Adrenal gland (tissue), 12 donors: Measurements from ENCODE around the gene PRKAR2A. TPM values are rescaled to one million over a fixed set of nuclear protein-coding genes. Genes with fewer than 3 reads are reported as not detected.

Experiments used
- DNase-seq, 7 donors: peaks; one replicate each; pipeline ENCODE4 v3.0.0-alpha.2; 2019 to 2020
- H3K27ac ChIP-seq, 5 donors: fragments of 200-600 bp; sonication (generic) in 4 of 5; 1 replicate in 3 of 5; 2 replicates in 2 of 5; pipeline versions ENCODE4 v1.5.1 to v1.8.0; 2016 to 2020; ENCODE audit warnings: mild to moderate bottlenecking in 1 of 5
- H3K27me3 ChIP-seq: fragments of 200-600 bp; 2 replicates; pipeline ENCODE4 v1.8.0; 2021
- H3K36me3 ChIP-seq, 2 donors: fragments of 200-600 bp; replicated peaks in 1 of 2; 1 replicate in 1 of 2; 2 replicates in 1 of 2; pipeline versions ENCODE4 v1.5.1 to v1.8.0; 2018 to 2022
- H3K4me1 ChIP-seq, 2 donors: fragments of 200-600 bp; replicated peaks in 1 of 2; 1 replicate in 1 of 2; 2 replicates in 1 of 2; pipeline versions ENCODE4 v1.5.1 to v1.8.0; 2018 to 2021
- H3K4me3 ChIP-seq, 4 donors: fragments of 200-600 bp; sonication (generic) in 3 of 4; one replicate each; pipeline ENCODE4 v1.5.1; 2016 to 2018
- H3K9me3 ChIP-seq, 3 donors: fragments of 200-600 bp; sonication (generic) in 1 of 3; replicated peaks in 1 of 3; 1 replicate in 2 of 3; 2 replicates in 1 of 3; pipeline versions ENCODE4 v1.5.1 to v1.8.0; 2016 to 2021
- CTCF ChIP-seq, 6 experiments: fragments of 450-650 bp in 4 of 6; fragments of 200-600 bp in 2 of 6; sonication (generic) in 1 of 6; IDR thresholded peaks; 1 replicate in 5 of 6; 2 replicates in 1 of 6; pipeline versions ENCODE4 v1.5.1 to v1.8.0; 2016 to 2021; ENCODE audit warnings: antibody characterized with exemption in 6 of 6, mild to moderate bottlenecking in 2 of 6, moderate library complexity in 1 of 6
- POLR2A ChIP-seq, 2 donors: fragments of 450-650 bp; IDR thresholded peaks; one replicate each; pipeline ENCODE4 v1.6.1; 2017; ENCODE audit warnings: antibody characterized with exemption in 2 of 2, mild to moderate bottlenecking in 2 of 2, moderate library complexity in 1 of 2
- WGBS, 4 donors: extraction: QIAGEN DNeasy Blood & Tissue Kit in 2 of 4; methylation state at CpG; one replicate each; pipeline versions ENCODE4 v1.1.5 to v1.1.7; 2013 to 2017; 5-methylcytosine and 5-hydroxymethylcytosine counted together
- intact Hi-C, 2 donors: fragments of 100-400 bp; cut with DNase I; formaldehyde crosslinking; loops; one replicate each; pipeline versions ENCODE4 v1.14.1 to v1.15.0; 2022 to 2023
- polyA plus RNA-seq, 3 donors: library from polyadenylated mRNA; stranded (reverse); fragments of 200-250 nt in 2 of 3; fragments of 350-450 nt in 1 of 3; fragmentation: Illumina TruSeq in 1 of 3; extraction: RNeasy Lipid Tissue Mini Kit (QIAGEN cat#74804) in 1 of 3; gene quantifications; one replicate each; pipeline ENCODE4 v1.2.3, GENCODE V29; 2013 to 2014
- total RNA-seq, 9 donors: library from RNA; depleted of rRNA in 4 of 9; stranded (reverse); fragments of >200 nt in 4 of 9; fragments of 120-200 nt in 1 of 9; fragmentation: NEBNext Ultra II Directional in 1 of 9; extraction: Animal tissue kit (Norgen Biotek cat#: 25700) in 1 of 9; gene quantifications; one replicate each; pipeline versions ENCODE4 v1.1.0 to v1.2.4, GENCODE V29; 2013 to 2023
- donor health status: healthy with polysubstance abuse.
- donor health status: Bipolar disorder and iron deficiency.
- donor health status: DM: yes; HTN: yes; CAD: no.
- donor health status: DM: no; HTN: no; CAD: no.
- donor health status: DM: no; HTN: no; CAD: no.
- donor health status: DM: yes; HTN: yes; CAD: no.

Gene PRKAR2A
- total and polyA plus RNA-seq, 12 donors = 8.4 to 177 (median 48.7) TPM

- no peak for TF ChIP-seq POLR2A (IDR thresholded peaks at IDR 0.05)
- no peak for TF ChIP-seq CTCF (IDR thresholded peaks at IDR 0.05)
- DNase-seq = no peak
- Histone ChIP-seq H3K36me3 (peaks cover 0 to 53% of the 10 kb centered on the region in 2 donors), H3K4me1 (no peaks in the 10 kb centered on the region), H3K27me3 (no peaks in the 10 kb centered on the region), H3K27ac (no peak overlapping the region), H3K9me3 (no peaks in the 10 kb centered on the region), H3K4me3 (no peak overlapping the region)
- intact Hi-C loops = no loop called here
- 93 to 98% (median 96%) methylated on average over 3 to 4 of the region's 4 CpGs for WGBS, 4 donors
Measured at GRCh38 chr3:48759071-48759470, 88.6 kb downstream of the PRKAR2A start.

GRCh38 chr3:48756640-48757039 lies 91.0 kb downstream of the PRKAR2A start:
- no peaks in the 10 kb centered on the region for H3K27me3 ChIP-seq
- H3K4me1 ChIP-seq = no peaks in the 10 kb centered on the region
- no peak for TF ChIP-seq POLR2A (IDR thresholded peaks at IDR 0.05)
- no peak for TF ChIP-seq CTCF (IDR thresholded peaks at IDR 0.05)
- no peak for DNase-seq
- H3K27ac ChIP-seq = no peak overlapping the region
- 90 to 96% (median 94%) methylated on average over 5 of the region's 5 CpGs for WGBS, 4 donors
- H3K9me3 ChIP-seq = no peaks in the 10 kb centered on the region
- H3K4me3 ChIP-seq = no peak overlapping the region
- intact Hi-C loops = no loop called here
- H3K36me3 ChIP-seq = peaks cover 0 to 48% of the 10 kb centered on the region in 2 donors

- TF ChIP-seq POLR2A (IDR thresholded peaks at IDR 0.05) = no peak
- no peak for TF ChIP-seq CTCF (IDR thresholded peaks at IDR 0.05)
- WGBS, 4 donors = 50 to 79% (median 68%) methylated on average over 1 of the region's 1 CpG
- Histone ChIP-seq H3K36me3 (peaks cover 0 to 33% of the 10 kb centered on the region in 2 donors), H3K9me3 (no peaks in the 10 kb centered on the region), H3K4me3 (no peak overlapping the region), H3K27me3 (no peaks in the 10 kb centered on the region), H3K27ac (no peak overlapping the region), H3K4me1 (peaks cover 0 to 36% of the 10 kb centered on the region in 2 donors)
- intact Hi-C loops = no loop called here
- DNase-seq = no peak
Measured at GRCh38 chr3:48750856-48751255, 96.8 kb downstream of the PRKAR2A start.

GRCh38 chr3:48748754-48749153 lies 98.9 kb downstream of the PRKAR2A start:
- TF ChIP-seq POLR2A (IDR thresholded peaks at IDR 0.05) = no peak
- no peak for TF ChIP-seq CTCF (IDR thresholded peaks at IDR 0.05)
- DNase-seq = peak in 1 of 7 donors; percentile 24
- Histone ChIP-seq H3K9me3 (no peaks in the 10 kb centered on the region), H3K36me3 (peaks cover 0 to 25% of the 10 kb centered on the region in 2 donors), H3K4me3 (no peak overlapping the region), H3K27me3 (no peaks in the 10 kb centered on the region), H3K4me1 (peaks cover 0 to 36% of the 10 kb centered on the region in 2 donors), H3K27ac (peak overlapping the region in 2 of 5 donors; percentile 43 to 67)
- intact Hi-C loops = no loop called here
- 67 to 79% (median 77%) methylated on average over 3 of the region's 3 CpGs for whole genome bisulfite sequencing, 4 donors
